Measurements from ENCODE around the gene SETX. TPM values are rescaled to one million over a fixed set of nuclear protein-coding genes. Genes with fewer than 3 reads are reported as not detected.
A peak's percentile ranks its signal among the peaks of the same experiment; 100 is the strongest.

Gene SETX
- total and polyA plus RNA-seq, 7 donors = 8.8 to 58.2 (median 45.5) TPM

- Histone ChIP-seq H3K27me3 (peaks cover 0 to 16% (median 7%) of the 10 kb centered on the region in 3 donors), H3K4me1 (peaks cover 0 to 9% (median 7%) of the 10 kb centered on the region in 4 donors), H3K4me3 (no peak overlapping the region), H3K27ac (no peak overlapping the region), H3K9me3 (no peaks in the 10 kb centered on the region), H3K36me3 (no peaks in the 10 kb centered on the region)
- peak; percentile 81 for DNase-seq
- intact Hi-C loops (cut with DNase I) = loop anchor here (1.0 to 2.0 kb wide), 3 partner anchors 67 to 474 kb away; partner anchors contain the start of gene MED27
- 45 to 46% methylated on average over 19 of the region's 19 CpGs for WGBS, 2 donors
- TF ChIP-seq EP300 (IDR thresholded peaks at IDR 0.05) (no peak), CTCF (IDR thresholded peaks at IDR 0.05) (peak; percentile 52 to 93 (median 83)), POLR2A (IDR thresholded peaks at IDR 0.05) (no peak), POLR2AphosphoS5 (IDR thresholded peaks at IDR 0.05) (no peak)
Observed at GRCh38 chr9:132235894-132236661, 118.7 kb downstream of the SETX start.

- H3K36me3 ChIP-seq = no peaks in the 10 kb centered on the region
- TF ChIP-seq POLR2A (IDR thresholded peaks at IDR 0.05) (no peak), POLR2AphosphoS5 (IDR thresholded peaks at IDR 0.05) (no peak), CTCF (IDR thresholded peaks at IDR 0.05) (no peak), EP300 (IDR thresholded peaks at IDR 0.05) (no peak)
Observed at GRCh38 chr9:132235125-132235524, 119.7 kb downstream of the SETX start.

GRCh38 chr9:132234535-132234934, 120.3 kb downstream of the SETX start:
- intact Hi-C loops (cut with DNase I) = no loop called here
- H3K4me3 ChIP-seq = no peak overlapping the region
- DNase-seq = no peak
- peaks cover 0 to 28% (median 7%) of the 10 kb centered on the region in 3 donors for H3K27me3 ChIP-seq
- TF ChIP-seq EP300 (IDR thresholded peaks at IDR 0.05) (no peak), CTCF (IDR thresholded peaks at IDR 0.05) (no peak), POLR2AphosphoS5 (IDR thresholded peaks at IDR 0.05) (no peak), POLR2A (IDR thresholded peaks at IDR 0.05) (no peak)
- H3K9me3 ChIP-seq = no peaks in the 10 kb centered on the region
- no peaks in the 10 kb centered on the region for H3K36me3 ChIP-seq
- WGBS, 2 donors = 73 to 75% methylated on average over 12 of the region's 12 CpGs
- no peak overlapping the region for H3K27ac ChIP-seq
- no peaks in the 10 kb centered on the region for H3K4me1 ChIP-seq

More at GRCh38 chr9:132235125-132235524, 119.7 kb downstream of the SETX start:
- Histone ChIP-seq H3K4me3 (no peak overlapping the region), H3K27ac (no peak overlapping the region), H3K9me3 (no peaks in the 10 kb centered on the region), H3K4me1 (no peaks in the 10 kb centered on the region), H3K27me3 (peaks cover 0 to 24% (median 7%) of the 10 kb centered on the region in 3 donors)
- 85% methylated on average over 9 of the region's 9 CpGs for WGBS, 2 donors
- intact Hi-C loops (cut with DNase I) = no loop called here
- DNase-seq = no peak

- Histone ChIP-seq H3K36me3 (no peaks in the 10 kb centered on the region), H3K4me3 (no peak overlapping the region), H3K9me3 (no peaks in the 10 kb centered on the region), H3K27me3 (peaks cover 0 to 30% (median 7%) of the 10 kb centered on the region in 3 donors), H3K27ac (no peak overlapping the region), H3K4me1 (no peaks in the 10 kb centered on the region)
- intact Hi-C loops (cut with DNase I) = no loop called here
- no peak for DNase-seq
- 46 to 78% methylated on average over 3 of the region's 3 CpGs for WGBS, 2 donors
- no peak for TF ChIP-seq POLR2AphosphoS5 (IDR thresholded peaks at IDR 0.05)
- no peak for TF ChIP-seq POLR2A (IDR thresholded peaks at IDR 0.05)
- no peak for TF ChIP-seq EP300 (IDR thresholded peaks at IDR 0.05)
- TF ChIP-seq CTCF (IDR thresholded peaks at IDR 0.05) = no peak
Observed at GRCh38 chr9:132233138-132233537, 121.6 kb downstream of the SETX start.

All from sigmoid colon (tissue), 7 donors.